H9 (cell line): Measurements from ENCODE around the gene SERPINE2. TPM values are rescaled to one million over a fixed set of nuclear protein-coding genes. Genes with fewer than 3 reads are reported as not detected.

ENCODE experiments used
- DNase-seq: peaks from one replicate; pipeline ENCODE4 v3.0.0-alpha.2; 2017
- H2AFZ ChIP-seq: one replicate; pipeline ENCODE4 v1.6.1; 2013; ENCODE audit warnings: mild to moderate bottlenecking, low read length, control low read depth, moderate library complexity
- H2AK5ac ChIP-seq: 2 replicates; pipeline ENCODE4 v1.6.1; 2013; ENCODE audit warnings: low read length, control low read depth, mixed read lengths; ENCODE audit not compliant: insufficient read length
- H2BK120ac ChIP-seq: one replicate; pipeline ENCODE4 v1.6.1; 2013; ENCODE audit warnings: low read depth, mild to moderate bottlenecking, low read length, control low read depth, inconsistent platforms; ENCODE audit not compliant: poor library complexity, severe bottlenecking
- H2BK12ac ChIP-seq: 2 replicates; pipeline ENCODE4 v1.6.1; 2013; ENCODE audit warnings: low read length, control low read depth, mixed read lengths, low read depth; ENCODE audit not compliant: insufficient read length
- H2BK15ac ChIP-seq: 2 replicates; pipeline ENCODE4 v1.6.1; 2013; ENCODE audit warnings: low read depth, low read length, control low read depth
- H2BK20ac ChIP-seq: one replicate; pipeline ENCODE4 v1.6.1; 2013; ENCODE audit warnings: low read depth, mild to moderate bottlenecking, low read length, control low read depth, inconsistent platforms; ENCODE audit not compliant: poor library complexity, severe bottlenecking
- H2BK5ac ChIP-seq: 2 replicates; pipeline ENCODE4 v1.6.1; 2013; ENCODE audit warnings: low read length, control low read depth, mixed read lengths; ENCODE audit not compliant: insufficient read length
- H3K14ac ChIP-seq: 2 replicates; pipeline ENCODE4 v1.6.1; 2013; ENCODE audit warnings: low read length, control low read depth; ENCODE audit not compliant: insufficient read depth
- H3K18ac ChIP-seq: 2 replicates; pipeline ENCODE4 v1.6.1; 2013; ENCODE audit warnings: low read depth, mild to moderate bottlenecking, mixed read lengths, low read length, control low read depth; ENCODE audit not compliant: insufficient read length
- H3K23ac ChIP-seq: 2 replicates; pipeline ENCODE4 v1.6.1; 2013; ENCODE audit warnings: low read length, control low read depth, mixed read lengths, low read depth; ENCODE audit not compliant: insufficient read length
- H3K23me2 ChIP-seq: 2 replicates; pipeline ENCODE4 v1.6.1; 2013; ENCODE audit warnings: low read depth, mild to moderate bottlenecking, mixed read lengths, low read length, control low read depth; ENCODE audit not compliant: insufficient read length, poor library complexity, severe bottlenecking
- H3K27ac ChIP-seq: 2 replicates; pipeline ENCODE4 v1.5.1; 2013; ENCODE audit warnings: low read length, control low read depth, mixed read lengths, low read depth; ENCODE audit not compliant: insufficient read length
- H3K27me3 ChIP-seq: 2 replicates; pipeline ENCODE4 v1.6.1; 2013; ENCODE audit warnings: low read length, control low read depth, inconsistent platforms; ENCODE audit not compliant: insufficient read depth
- H3K4ac ChIP-seq: 2 replicates; pipeline ENCODE4 v1.6.1; 2013; ENCODE audit warnings: low read depth, mild to moderate bottlenecking, control low read depth, inconsistent platforms, low read length, moderate library complexity
- H3K4me1 ChIP-seq: 2 replicates; pipeline ENCODE4 v1.6.1; 2013; ENCODE audit warnings: low read length, control low read depth, inconsistent platforms; ENCODE audit not compliant: insufficient read depth
- H3K4me2 ChIP-seq: 2 replicates; pipeline ENCODE4 v1.6.1; 2013; ENCODE audit warnings: low read length, control low read depth, mixed read lengths; ENCODE audit not compliant: insufficient read length, insufficient read depth
- H3K56ac ChIP-seq: 2 replicates; pipeline ENCODE4 v1.6.1; 2013; ENCODE audit warnings: low read depth, mild to moderate bottlenecking, mixed read lengths, low read length, control low read depth; ENCODE audit not compliant: insufficient read length
- H3K79me1 ChIP-seq: 2 replicates; pipeline ENCODE4 v1.6.1; 2013; ENCODE audit warnings: low read depth, mild to moderate bottlenecking, moderate library complexity, low read length, control low read depth, inconsistent platforms; ENCODE audit not compliant: insufficient read depth, poor library complexity, severe bottlenecking
- H3K79me2 ChIP-seq: 2 replicates; pipeline ENCODE4 v1.6.1; 2013; ENCODE audit warnings: low read length, control low read depth, inconsistent platforms; ENCODE audit not compliant: insufficient read depth
- H3K9ac ChIP-seq: 2 replicates; pipeline ENCODE4 v1.6.1; 2013; ENCODE audit warnings: low read length, control low read depth, mixed read lengths; ENCODE audit not compliant: insufficient read length; ENCODE audit errors: extremely low read depth
- H3K9me3 ChIP-seq: one replicate; pipeline ENCODE4 v1.6.1; 2013; ENCODE audit warnings: low read depth, low read length, inconsistent platforms; ENCODE audit not compliant: control insufficient read depth
- H3T11ph ChIP-seq: one replicate; pipeline ENCODE4 v1.6.1; 2013; ENCODE audit warnings: mild to moderate bottlenecking, low read length, control low read depth, inconsistent platforms
- H4K20me1 ChIP-seq: one replicate; pipeline ENCODE4 v1.6.1; 2013; ENCODE audit not compliant: control insufficient read depth, insufficient read length, insufficient read depth
- H4K5ac ChIP-seq: 2 replicates; pipeline ENCODE4 v1.6.1; 2013; ENCODE audit warnings: low read depth, mild to moderate bottlenecking, mixed read lengths, low read length, control low read depth; ENCODE audit not compliant: insufficient read length
- H4K8ac ChIP-seq: replicated peaks from 2 replicates; pipeline ENCODE4 v1.6.1; 2013; ENCODE audit warnings: low read length, control low read depth, mixed read lengths, low read depth; ENCODE audit not compliant: insufficient read length
- H4K91ac ChIP-seq: 2 replicates; pipeline ENCODE4 v1.6.1; 2013; ENCODE audit warnings: low read depth, mild to moderate bottlenecking, moderate library complexity, mixed read lengths, low read length, control low read depth; ENCODE audit not compliant: insufficient read length
- H3K27ac Mint-ChIP-seq, 3 experiments: 2 replicates in 2 of 3; 3 replicates in 1 of 3; pipeline ENCODE4 v1.8.0; 2020 to 2021; ENCODE audit warnings: mixed read lengths in 3 of 3, mild to moderate bottlenecking in 1 of 3, moderate library complexity in 1 of 3
- H3K27me3 Mint-ChIP-seq: 2 replicates; pipeline ENCODE4 v1.8.0; 2021; ENCODE audit warnings: low read depth, mild to moderate bottlenecking, moderate library complexity, mixed read lengths
- H3K36me3 Mint-ChIP-seq, 3 experiments: 2 replicates in 2 of 3; 3 replicates in 1 of 3; pipeline ENCODE4 v1.8.0; 2020 to 2021; ENCODE audit warnings: low read depth in 3 of 3, mixed read lengths in 3 of 3; ENCODE audit not compliant: insufficient read depth in 1 of 3
- H3K4me1 Mint-ChIP-seq, 2 experiments: 2 replicates each; pipeline ENCODE4 v1.8.0; 2020; ENCODE audit warnings: mixed read lengths in 2 of 2
- H3K4me3 Mint-ChIP-seq, 2 experiments: 2 replicates in 1 of 2; 3 replicates in 1 of 2; pipeline ENCODE4 v1.8.0; 2020 to 2021; ENCODE audit warnings: mild to moderate bottlenecking in 2 of 2, mixed read lengths in 2 of 2, moderate library complexity in 1 of 2
- H3K9me3 Mint-ChIP-seq, 2 experiments: 2 replicates in 1 of 2; 3 replicates in 1 of 2; pipeline ENCODE4 v1.8.0; 2020; ENCODE audit warnings: mild to moderate bottlenecking in 2 of 2, mixed read lengths in 2 of 2, moderate library complexity in 1 of 2
- CTCF ChIP-seq: fragments of 200-600 bp; sonication (generic); conservative IDR thresholded peaks from 3 replicates; pipeline ENCODE4 v1.8.0; 2021; ENCODE audit warnings: antibody characterized with exemption, mild to moderate bottlenecking
- WGBS: extraction: QIAGEN DNeasy Blood & Tissue Kit; methylation state at CpG from one replicate; pipeline ENCODE4 v1.1.7; 2013; ENCODE audit warnings: missing lambda C conversion rate, low lambda C conversion rate, mixed read lengths; ENCODE audit not compliant: insufficient read length; ENCODE audit errors: extremely low coverage; 5-methylcytosine and 5-hydroxymethylcytosine counted together
- total RNA-seq: library from RNA; stranded (reverse); gene quantifications from 2 replicates; pipeline ENCODE4 v1.2.1, GENCODE V29; 2021

Gene SERPINE2
- total RNA-seq, 1 experiment from 2014 or later, result 40.0 TPM

- H3K27ac Mint-ChIP-seq, result no peak overlapping the region
- H2BK120ac ChIP-seq, result no peak overlapping the region
- H3K9me3 ChIP-seq, result no peaks in the 10 kb centered on the region
- no peak overlapping the region for H2AFZ ChIP-seq
- H3K79me2 ChIP-seq, result no peaks in the 10 kb centered on the region
- no peak overlapping the region for H3K14ac ChIP-seq
- no peak overlapping the region for H3T11ph ChIP-seq
- H3K4me1 ChIP-seq, result no peaks in the 10 kb centered on the region
- TF ChIP-seq CTCF, result no peak
- H3K79me1 ChIP-seq, result no peaks in the 10 kb centered on the region
- H3K9ac ChIP-seq, result no peak overlapping the region
- H4K8ac ChIP-seq, result no peak overlapping the region
- DNase-seq, result no peak
- H2AK5ac ChIP-seq, result no peak overlapping the region
- no peak overlapping the region for H2BK5ac ChIP-seq
- no peaks in the 10 kb centered on the region for H3K23me2 ChIP-seq
- H3K4me3 Mint-ChIP-seq, result no peak overlapping the region
- no peak overlapping the region for H4K91ac ChIP-seq
- no peak overlapping the region for H3K56ac ChIP-seq
- no peak overlapping the region for H3K27ac ChIP-seq
- H2BK12ac ChIP-seq, result no peak overlapping the region
- H3K4me2 ChIP-seq, result no peak overlapping the region
- no peak overlapping the region for H2BK20ac ChIP-seq
- H2BK15ac ChIP-seq, result no peak overlapping the region
- H3K23ac ChIP-seq, result no peak overlapping the region
- H3K4me1 Mint-ChIP-seq, result peaks cover 2 to 3% of the 10 kb centered on the region in 2 experiments; a peak in 2 of 4 replicates
- H3K27me3 Mint-ChIP-seq, result no peaks in the 10 kb centered on the region
- no peak overlapping the region for H4K5ac ChIP-seq
- no peaks in the 10 kb centered on the region for H3K36me3 Mint-ChIP-seq
- no peak overlapping the region for H3K4ac ChIP-seq
- no peaks in the 10 kb centered on the region for H4K20me1 ChIP-seq
- H3K27me3 ChIP-seq, result no peaks in the 10 kb centered on the region
- no peak overlapping the region for H3K18ac ChIP-seq
- no CpG with 5 or more reads among the region's 4 CpGs for WGBS
- H3K9me3 Mint-ChIP-seq, result peaks cover 0 to 3% of the 10 kb centered on the region in 2 experiments; a peak in 1 of 5 replicates
Measured at GRCh38 chr2:224063298-224063648, 24.2 kb upstream of the SERPINE2 start.
